CD4-positive, alpha-beta T cell treated with Interleukin-17A for 4 hours (primary cell): ENCODE results near the gene OAT.

Experiments used
- DNase-seq: peaks from one replicate; pipeline ENCODE4 v3.0.0-alpha.2; 2020; ENCODE audit warnings: mixed read lengths

The OAT gene

DNA sequence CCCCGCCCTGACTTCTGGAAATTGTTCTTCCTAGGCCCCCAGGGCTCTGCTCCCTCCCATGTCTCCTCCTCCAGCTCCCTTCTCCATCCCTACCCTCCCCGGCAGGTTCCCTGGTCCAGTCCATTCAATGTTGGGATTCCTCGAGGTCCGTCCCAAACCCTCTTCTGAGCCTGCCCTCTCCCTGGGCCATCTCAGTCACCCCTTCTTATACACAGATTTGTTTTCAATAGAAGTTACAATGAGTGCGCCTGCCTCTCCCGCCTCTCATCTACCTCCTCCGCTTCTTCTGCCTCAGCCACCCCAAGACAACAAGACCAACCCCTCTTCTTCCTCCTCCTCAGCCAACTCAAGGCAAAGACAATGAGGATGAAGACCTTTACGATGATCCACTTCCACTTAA lies 67.9 kb downstream of the OAT start:
- no peak for DNase-seq

DNA sequence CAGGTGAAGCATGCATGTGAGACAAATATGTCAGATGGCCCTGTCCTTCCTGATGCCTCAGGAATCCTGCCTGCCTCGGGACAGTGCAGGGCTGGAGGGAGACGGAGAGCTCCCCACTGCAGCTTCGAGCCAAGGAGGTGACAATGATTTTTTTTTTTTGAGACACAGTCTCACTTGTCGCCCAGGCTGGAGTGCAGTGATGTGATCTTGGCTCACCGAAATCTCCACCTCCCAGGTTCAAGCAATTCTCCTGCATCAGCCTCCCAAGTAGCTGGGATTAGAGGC lies 68.8 kb downstream of the OAT start:
- DNase-seq = no peak

DNA sequence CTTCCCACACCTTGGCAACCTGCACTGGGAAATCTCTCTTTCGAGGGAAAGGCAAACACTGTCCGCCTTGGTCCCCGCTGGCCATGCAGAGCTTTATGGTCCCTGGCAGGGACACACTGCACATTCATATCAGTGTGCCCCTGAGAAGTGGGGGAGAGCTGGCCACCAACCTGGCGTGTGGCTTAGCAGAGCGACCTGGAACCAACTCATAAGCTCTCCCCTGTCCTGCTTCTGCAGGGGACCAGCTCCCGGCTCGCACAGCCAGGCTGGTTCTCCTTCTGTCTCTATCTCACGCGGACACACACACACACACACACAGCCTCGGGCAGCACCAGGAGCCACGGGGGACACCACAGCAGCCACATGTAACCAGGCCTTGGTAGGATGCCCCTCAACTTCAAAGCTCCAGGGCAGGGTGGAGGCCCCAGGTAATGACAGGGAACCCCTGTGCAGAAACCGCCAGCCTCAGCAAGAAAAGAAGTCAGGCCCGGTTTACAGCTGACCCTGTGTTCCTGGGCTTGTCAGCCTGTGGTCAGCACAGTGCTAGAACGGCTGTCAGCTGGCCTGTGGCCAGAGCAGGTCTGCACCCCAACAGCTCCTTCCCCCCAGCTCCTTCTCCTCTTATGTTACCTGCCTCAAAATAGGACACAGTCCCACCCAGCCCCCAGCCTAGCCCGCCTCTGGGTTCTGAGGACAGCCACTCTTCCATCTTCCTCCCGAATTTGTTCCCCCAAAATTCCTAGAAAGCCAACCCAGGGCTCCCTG lies 69.3 kb downstream of the OAT start:
- DNase-seq = no peak

DNA sequence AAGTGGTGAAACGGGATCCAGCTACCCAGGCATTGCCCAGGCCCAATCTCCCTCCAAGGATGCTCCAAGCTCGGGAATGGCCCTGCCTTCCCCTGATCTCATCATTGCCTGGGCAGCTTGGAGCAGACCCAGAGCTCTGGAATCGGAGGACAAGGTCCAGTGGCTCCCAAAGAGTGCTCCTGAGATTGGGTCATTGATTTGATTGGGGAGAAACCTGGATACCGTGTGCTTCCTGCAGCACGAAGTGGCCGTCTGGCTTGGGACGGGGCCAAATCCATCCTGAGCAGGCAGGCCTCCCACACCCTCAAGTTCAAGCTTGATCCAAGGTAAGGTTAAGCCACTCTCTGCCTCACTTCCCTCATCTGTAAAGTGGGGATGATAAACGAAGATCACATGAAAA lies 69.9 kb downstream of the OAT start:
- DNase-seq = no peak

DNA sequence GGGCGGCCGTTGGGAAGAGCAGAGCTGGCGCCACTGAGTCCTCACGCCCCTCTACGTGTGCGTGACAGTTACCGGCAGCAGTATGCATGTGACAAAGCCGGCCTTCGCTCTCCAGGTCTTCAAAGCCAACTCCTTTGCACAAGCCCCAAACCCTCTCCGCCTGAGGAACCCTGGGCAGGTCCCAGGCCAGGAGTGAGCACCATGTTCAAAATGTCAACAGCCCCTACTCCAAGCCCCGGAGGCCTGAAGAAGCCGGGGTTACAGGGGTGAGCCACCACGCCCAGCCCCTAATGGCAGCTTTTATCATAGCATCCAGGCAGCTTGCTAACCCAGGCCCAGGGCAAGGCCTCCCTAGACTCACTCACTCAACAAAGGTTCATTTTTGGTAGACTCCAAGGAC lies 70.8 kb downstream of the OAT start:
- DNase-seq = no peak
